GM19239 (cell line): ENCODE results near the gene RPL38.
A peak's percentile ranks its signal among the peaks of the same experiment; 100 is the strongest.
"Not testable (repeated sequence)": the region's sequence is repeated elsewhere in the genome, so short reads cannot be mapped to it uniquely, and the experiment has no call there.

Experiments used
- DNase-seq: peaks from one replicate; pipeline ENCODE4 v3.0.0; 2011; ENCODE audit warnings: low spot score; ENCODE audit not compliant: insufficient read length
- FAIRE-seq: peaks from 2 replicates; lab custom pipeline; 2011; peaks lifted over from hg19 to GRCh38; lab: Jason Lieb, UNC

The RPL38 gene

DNA sequence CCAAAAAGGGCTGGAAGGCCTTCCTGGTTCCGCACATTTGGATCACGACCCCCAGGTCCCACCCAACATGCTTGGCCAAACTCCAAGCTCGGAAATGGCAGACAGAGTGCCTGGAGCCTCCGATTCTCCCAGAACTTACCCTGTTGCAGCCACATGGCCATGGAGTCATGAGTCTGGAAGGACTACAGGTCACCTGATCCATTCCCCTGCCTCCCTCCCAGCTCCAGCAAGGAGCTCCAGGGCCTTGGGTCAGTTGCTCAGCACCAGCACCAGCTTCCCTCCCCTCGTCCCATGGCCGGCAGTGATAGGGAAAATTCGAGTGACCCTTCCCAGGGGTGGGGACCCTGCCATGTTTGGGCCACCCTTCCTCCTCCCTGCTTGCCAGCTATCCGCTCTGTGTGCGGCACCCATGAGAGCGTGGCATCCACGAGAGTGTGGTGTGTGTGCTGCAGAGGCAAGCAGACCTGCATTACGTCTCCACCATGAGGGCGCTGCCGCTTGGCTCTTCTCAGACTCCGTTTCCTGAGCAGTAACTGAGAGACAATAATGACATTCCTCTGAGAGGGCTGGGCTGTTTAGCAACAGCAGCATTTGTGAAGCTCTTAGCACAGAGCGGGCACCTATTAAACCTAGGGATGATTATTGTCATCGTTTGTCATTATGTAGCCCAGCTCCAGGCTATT is 21.3 kb upstream of the RPL38 start:
- FAIRE-seq (no peak), DNase-seq (no peak)

DNA sequence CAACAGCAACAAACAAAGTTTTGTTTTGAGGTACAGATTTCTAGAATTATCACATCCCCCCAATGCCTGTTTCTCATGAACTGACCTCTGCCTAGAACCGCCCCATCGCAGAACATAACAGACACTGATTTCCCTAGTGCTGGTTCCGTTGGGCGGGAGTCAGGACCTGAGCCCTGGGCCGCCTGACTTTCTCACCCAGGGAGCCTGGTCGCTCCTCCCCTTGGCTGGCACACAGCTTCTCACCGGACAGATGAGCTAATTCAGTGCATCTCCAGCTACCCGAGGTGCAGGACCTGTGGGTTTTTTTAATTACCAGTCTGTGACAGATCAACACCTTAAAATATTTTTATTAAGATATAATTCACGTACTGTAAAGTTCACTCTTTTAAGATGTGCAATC is 20.1 kb upstream of the RPL38 start:
- DNase-seq (no peak), FAIRE-seq (no peak)

DNA sequence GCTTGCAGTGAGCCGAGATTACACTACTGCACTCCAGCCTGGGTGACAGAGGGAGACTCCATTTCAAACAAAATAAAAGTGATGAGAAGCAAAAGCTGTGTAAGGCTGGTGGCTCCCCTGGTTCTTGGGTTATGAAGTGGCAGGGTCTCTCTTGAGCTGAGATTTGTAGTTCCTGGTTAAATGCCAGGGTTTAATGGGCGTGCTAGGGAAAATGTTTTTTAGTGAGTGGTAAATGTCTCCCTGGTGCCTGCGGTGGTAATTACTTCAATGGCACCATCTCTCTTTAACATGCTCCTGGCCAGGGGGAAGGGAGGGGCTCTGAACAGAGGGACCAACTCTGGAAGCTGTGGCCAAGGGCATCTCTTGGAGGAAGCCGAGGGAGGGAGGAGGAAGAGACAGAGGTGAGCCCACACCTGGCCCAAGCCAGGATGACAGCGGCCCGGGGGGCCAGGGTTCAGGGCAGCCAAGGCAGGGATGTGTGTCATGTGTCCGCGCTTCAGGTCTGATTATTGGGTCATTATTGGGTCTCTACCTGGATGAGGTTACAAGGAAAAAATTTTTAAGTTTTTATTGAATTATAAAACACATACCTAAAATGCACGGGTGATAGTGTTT is 17.8 kb upstream of the RPL38 start:
- DNase-seq (no peak), FAIRE-seq (no peak)

DNA sequence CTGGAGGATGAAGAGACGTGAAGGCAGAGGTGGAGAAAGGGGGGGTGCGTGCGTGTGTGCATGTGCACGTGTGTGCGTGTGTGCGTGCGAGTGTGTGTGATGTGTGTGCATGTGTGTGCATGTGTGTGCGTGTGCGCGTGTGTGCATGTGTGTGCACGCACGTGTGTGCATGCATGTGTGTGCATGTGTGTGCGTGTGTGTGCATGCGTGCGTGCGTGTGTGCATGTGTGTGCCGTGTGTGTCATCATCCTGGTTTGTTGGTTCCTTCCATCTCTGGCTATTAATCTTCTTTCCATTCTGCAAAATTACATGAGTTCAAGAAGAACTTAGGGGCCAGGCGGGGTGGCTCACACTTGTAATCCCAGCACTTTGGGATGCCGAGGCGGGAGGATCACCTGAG is 17.0 kb upstream of the RPL38 start:
- DNase-seq (no peak), FAIRE-seq (no peak)

DNA sequence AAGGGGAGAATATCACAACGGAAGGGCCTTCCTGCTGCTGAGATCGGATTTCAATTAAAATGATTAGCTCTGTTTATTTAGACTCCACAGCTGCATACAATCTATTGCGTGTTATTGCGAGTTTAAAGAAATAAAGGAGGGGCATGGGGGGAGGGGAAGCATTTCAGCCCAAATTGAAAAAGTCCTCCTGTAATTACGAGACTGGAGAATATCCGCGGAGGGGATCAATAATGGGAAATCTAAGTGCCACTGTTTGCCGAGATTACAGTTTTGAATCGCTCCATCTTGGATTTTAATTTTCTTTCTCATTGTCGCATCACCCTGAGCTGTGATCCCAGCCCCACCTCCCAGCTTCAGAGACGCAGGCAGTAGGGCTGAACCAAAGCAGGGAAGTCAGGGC is 15.7 kb upstream of the RPL38 start:
- FAIRE-seq (no peak), DNase-seq (no peak)

DNA sequence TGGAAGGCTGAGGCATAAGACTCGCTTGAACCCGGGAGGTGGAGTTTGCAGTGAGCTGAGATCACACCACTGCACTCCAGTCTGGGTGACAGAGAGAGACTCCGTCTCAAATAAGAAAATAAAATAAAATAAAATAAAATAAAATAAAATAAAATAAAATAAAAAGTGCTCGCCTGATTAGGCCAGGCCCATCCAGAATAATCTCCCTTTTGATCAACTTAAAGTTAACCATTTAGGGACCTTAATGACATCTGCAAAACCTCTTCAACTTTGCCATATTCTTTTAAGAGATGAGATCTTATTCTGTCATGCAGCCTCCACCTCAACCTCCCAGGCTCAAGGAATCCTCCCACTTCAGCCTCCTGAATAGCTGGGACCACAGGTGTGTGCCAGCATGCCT is 14.8 kb upstream of the RPL38 start:
- FAIRE-seq, DNase-seq: not testable (repeated sequence)

DNA sequence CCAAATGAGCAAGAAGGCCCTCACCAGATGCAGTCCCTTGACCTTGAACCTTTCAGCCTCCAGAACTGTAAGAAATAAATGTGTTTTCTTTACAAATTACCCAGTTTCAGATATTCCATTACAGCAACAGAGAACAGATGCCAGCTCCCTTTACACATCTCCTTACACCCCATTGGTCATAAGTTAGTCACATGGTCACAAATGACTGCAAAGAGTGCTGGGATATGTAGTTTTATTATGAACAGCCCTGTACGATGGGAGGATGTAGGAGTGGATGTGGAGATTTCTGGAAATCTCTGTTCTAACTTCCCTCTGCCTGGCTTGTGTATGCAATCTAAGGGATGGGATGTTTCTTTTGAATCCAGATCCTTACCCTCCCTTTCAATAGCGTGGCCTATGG is 13.3 kb upstream of the RPL38 start:
- DNase-seq (no peak), FAIRE-seq (peak; percentile 82)

DNA sequence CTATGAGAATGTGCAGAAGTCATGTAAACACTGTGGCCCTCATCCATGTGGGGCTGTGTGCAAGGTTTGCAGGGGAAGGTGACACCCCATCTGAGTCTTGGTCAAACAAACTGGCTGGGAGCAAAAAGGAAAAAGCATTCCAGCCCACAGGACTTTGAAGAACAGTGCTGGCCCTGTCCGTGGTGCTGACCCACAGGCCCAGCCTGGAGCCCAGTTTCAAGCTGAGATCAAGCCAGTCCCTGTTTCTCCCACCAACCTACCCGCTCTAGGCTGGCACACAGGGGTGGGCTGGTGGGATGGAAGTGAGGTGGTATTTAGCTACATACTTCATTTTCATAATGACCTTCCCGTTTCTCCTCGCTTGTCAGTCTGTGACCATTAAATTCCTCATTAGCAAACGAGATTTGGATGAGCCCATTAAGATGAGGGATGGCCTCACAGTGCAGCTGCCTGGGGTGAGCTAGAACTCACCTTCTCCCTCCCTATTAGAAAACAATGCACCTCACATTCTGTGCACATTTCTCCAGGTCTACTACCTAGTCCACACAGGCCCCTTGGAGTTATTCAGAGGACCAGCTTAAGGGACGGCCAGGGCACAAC is 12.6 kb upstream of the RPL38 start:
- no peak for DNase-seq
- no peak for FAIRE-seq

DNA sequence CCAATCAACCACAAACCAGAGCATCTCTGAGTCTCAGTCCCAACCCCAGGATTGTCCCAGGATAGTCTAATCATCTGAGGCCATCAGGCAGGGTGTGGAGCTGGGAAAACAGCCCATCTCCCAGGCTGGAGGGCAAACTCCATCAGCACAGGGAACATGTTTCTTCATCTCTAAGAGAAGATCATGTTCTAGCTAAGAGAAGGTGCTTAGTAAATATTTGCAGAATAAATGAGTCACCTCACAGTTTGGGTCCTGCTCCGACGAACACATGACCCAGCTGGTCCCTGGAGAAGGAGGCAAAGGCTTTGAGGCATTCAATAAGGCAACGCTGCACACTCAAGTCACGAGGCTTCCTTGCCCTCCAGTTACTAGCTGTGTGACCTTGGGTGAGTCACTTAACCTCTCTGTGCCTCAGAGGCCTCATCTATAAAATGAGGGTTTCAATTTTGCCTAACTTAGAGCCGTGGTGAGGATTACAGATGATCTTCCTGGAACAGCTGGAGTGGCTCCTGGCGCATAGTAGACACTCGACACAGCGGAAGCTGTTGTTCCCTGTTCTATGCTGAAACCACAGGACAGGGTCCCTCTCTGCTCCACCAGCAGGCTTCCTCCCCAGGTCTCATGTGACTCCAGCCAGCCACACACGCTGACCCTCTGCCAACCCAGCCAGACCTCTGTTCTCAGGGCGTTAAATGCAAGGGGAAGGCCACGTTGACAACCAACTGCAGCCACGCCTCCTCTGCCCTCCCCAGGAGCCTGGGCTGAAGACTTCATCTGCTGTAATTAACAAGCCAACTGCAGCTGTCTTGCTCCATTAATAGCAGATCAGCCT is 10.3 kb upstream of the RPL38 start:
- no peak for DNase-seq
- no peak for FAIRE-seq

DNA sequence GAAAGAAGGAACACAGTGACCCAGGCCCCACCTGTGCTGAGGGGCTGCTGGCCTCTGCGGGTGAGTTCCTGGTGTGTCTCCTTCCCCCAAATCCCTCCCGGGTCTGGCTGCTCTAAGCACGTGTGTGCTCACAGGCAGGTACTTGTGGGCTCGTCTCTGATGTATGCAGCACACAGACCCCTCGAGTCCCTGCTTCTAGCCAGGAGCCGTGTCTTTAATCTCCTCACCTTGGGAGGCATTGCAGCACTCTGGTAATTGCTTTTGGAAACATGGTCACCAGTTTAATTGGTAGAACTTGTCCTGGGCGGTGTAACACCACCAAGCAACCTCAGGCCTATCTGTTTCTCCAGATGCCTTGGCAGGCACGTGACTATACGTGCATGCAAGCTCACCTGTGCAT is 8.8 kb upstream of the RPL38 start:
- no peak for FAIRE-seq
- DNase-seq, result no peak

DNA sequence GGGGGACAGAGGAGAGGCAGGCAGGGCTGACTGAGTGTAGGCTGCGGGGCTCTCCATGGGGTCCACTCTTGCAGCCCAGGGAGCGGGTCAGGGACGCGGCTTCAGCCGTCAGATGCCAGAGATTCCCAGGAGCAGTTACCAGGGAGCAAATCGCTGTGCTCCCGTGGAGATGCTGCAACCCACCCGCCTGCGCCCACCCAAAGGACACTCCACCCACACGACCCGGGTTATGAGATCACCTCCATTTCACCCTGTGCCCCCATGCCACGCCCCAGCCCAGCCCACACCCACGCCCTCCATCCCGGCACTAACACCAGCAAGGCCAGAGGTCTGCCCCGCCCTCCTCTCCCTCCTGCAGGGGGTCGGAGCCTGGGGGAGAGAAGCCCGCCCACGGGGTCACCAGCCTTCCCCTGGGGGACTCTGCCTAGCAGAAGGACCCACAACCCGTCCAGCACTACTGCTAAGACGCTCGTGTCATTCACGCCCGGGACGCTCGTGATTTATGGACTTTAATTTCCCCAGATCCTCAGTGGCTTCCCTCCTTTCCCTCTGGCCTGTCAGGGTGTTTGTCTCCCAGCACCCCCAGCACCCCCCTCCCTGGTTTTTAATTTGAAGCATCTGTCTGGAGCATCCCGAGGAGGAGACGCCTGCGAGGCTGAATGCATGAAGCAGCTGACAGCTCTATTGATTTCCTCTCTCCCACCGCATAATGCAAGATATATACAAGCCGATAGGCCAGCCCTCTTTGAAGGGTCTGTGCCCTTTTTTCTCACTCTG is 6.7 kb upstream of the RPL38 start:
- FAIRE-seq (no peak), DNase-seq (no peak)

DNA sequence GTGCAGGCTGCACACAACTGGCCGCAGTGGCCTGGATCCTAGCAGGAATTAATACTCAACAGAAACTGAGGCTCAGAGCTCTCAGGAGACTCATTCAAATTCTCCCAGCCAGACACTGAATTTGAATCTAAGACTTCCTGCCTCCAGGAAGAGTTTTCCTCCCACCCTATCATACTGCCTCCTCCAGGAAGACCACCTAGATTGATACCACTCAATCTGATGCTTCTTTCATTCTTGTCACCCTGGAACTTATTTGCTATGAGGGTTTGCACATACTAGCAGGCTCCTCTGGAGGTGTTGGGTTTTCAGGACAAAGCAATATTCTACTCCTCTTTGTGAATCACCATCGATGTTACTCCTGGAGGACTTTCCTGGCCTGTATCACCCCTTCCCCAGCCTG is 5.7 kb upstream of the RPL38 start:
- DNase-seq (no peak), FAIRE-seq (no peak)

DNA sequence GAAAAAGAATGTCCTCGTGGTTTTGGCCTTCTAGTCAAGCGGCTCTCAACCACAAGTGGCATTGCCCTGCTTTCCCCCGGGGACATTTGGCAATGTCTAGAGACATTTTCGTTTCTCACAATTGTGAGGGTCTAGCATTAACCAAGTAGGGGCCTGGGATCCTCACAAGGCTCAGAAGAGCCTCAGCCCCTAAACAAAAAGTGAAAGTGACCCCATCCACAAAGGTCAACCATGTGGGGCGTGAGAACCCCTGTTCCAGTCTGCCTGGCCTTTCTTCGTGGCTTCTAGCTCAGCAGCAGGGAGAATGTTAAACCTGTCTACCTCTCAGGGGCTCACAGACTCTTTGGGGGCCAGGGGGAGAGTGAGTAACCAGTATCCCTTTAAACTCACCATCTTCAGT is 4.8 kb upstream of the RPL38 start:
- no peak for DNase-seq
- FAIRE-seq, result peak; percentile 51

DNA sequence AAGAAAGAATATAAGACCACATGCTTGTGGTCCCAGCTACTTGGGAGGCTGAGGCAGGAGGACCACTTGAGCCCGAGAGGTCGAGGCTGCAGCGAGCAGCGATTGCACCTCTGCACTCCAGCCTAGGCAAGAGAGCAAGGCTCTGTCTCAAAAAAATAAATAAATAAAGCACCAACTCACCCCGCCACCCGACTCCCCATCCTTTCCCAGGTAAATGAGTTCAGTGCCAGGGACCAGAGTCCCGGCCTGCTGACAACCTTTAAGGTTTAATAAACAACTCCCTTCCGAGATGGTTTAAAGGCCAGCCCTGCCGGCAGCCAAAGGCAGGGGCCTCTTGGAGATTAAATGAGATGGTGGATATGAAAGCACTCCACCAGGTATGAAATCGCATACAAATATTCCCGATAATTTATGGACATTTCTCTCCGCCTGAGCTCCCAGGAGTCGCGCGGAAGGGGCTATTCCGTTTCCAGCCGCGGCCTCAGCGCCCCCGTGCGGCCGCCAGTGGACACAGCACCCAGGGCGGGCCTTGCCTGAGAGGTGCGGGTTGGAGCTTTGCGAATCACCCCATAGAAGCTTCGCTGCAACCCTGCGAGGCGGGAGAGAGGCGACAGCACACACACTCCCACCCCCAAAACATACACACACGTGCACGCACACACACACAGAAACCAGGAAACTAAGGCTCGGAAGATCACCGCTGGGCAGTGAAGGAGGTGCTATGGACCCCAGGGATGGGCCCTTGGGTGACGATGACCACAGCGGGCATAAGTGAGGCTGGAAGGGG is 4.0 kb upstream of the RPL38 start:
- DNase-seq, result peak; percentile 40
- peak; percentile 23 for FAIRE-seq

DNA sequence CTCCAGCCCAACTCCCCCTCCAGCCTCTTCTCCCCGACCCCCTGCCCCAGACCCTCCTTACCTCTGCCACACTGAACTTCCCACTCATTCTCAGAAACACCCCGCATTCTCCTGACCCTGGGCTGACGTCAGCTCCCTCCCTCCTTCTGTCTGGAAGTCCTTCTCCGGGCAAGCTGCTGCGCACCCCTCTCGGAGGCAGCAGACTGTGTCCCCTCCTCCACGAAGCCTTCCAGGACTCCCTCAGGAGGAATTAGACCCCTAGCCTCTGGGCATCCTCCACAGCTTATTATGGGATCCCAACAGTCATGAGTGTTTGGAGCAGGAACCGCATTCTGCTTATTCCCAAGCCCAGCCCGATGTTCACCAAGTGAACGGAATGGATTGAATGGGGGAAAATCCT is 3.4 kb upstream of the RPL38 start:
- FAIRE-seq, result no peak
- DNase-seq, result no peak

DNA sequence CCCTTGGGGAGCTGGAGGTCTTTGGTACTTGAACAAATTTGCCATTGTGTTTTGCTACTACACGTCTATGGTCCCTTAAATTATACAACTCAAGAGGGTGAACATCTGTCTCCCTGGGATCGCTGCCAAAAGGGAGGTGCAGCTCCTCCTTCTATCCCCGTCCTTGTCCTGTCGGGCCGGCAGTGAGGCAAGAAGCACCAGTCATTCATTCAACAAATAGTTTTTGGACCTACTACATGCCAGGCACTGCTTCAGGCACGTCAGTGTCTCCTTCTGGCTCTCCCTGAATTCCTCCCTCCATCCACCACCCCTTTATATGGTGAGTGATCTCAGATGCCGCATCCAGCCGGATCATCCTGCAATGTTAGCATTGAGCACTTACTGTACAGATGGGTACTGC is 2.2 kb upstream of the RPL38 start:
- FAIRE-seq (no peak), DNase-seq (no peak)

DNA sequence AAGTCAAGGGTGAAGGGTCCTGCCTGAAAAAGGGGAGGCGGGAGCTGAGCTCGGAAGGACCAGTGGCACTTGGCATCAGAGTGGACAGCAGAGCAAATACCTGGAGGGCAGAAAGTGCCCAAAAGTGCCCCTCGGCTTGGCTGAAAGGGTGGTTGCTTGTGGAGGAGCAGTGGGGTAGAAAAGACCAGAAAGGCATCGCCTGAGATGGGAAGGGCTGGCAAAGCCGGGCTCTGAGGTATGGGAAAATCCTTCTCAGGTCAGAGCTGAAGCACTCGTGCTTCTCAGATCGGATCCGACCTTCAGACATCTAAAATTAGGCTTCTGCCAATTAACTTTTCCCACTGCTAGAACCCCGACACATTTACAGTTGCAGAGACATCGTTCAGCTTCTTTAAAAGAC is 1.5 kb upstream of the RPL38 start:
- FAIRE-seq (no peak), DNase-seq (no peak)

DNA sequence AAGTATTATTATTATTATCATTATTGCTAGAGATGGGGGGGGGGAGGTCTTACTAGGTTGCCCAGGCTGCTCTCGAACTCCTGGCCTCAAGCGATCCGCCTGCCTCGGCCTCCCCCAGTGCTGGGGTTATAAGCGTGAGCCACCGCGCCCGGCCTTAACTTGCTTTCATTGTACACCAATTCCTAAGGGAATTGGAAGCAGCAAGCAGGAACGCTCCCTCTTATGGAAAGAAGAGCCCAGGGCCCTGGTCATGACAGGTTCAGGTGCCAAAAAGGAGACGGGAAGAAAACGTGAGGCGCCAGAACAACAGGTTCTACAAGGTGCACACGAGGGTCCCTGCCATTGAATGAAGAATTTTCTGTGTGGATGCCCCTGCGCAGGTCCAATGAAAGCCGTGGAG is 540 bp upstream of the RPL38 start:
- FAIRE-seq (no peak), DNase-seq (no peak)

DNA sequence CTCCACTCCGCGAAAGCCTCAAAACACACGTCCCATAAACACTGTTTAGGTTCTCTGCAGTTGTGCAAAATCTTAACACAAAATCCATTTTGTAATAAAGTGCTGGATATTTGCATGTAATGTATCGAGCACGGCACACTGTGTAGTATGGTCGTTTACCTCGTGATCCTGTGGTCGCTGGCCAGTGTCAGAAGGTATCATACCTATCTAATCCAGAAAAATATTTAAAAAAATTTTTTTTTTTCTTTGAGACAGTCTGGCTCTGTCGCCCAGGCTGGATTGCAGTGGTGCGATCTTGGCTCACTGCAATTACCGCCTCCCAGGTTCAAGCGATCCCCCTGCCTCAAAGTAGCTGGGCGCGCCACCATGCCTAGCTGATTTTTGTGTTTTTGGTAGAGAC is 996 bp downstream of the RPL38 start:
- DNase-seq (no peak), FAIRE-seq (no peak)

DNA sequence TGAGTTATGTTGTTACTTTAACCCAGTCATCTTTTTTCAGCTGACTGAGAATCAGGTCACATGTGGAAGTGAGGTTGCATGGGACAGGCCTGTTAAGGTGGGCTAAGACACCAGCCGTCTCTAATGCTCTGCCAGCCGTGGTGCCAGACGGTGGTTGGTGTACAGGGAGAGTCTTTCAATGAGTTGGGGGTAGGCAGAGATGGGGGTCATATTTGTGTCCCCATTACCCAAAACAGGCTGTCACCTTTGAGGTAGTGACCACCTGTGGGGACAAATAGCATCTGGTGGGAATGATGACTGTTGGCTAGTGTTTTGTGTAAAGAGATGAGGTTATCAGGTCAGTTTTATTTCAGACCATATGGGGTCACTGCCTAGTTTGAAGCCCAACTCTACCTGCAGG is 1.8 kb downstream of the RPL38 start:
- FAIRE-seq, result no peak
- DNase-seq, result no peak
